IMR-90 (cell line): ENCODE data around the gene ACO1. TPM values are rescaled to one million over a fixed set of nuclear protein-coding genes. Genes with fewer than 3 reads are reported as not detected.

Source experiments
- ATAC-seq: fragments of 200-7000 bp; cut with Tn5 transposase; 2 replicates; pipeline ENCODE4 v1.9.1; 2020; ENCODE audit warnings: low read depth, mild to moderate bottlenecking, moderate library complexity
- BruUV-seq: library from RNA; stranded (reverse); fragments of 400-500 nt; replicated peaks from 2 replicates; lab custom pipeline; 2021; lab: Mats Ljungman, UMichigan
- CTCF ChIA-PET: fragments of 300-600 bp; formaldehyde crosslinking; extraction: SDS; loops from one replicate; lab custom pipeline; 2021; ENCODE audit warnings: antibody characterized with exemption; lab: Yijun Ruan, JAX
- POLR2A ChIA-PET: fragments of 300-600 bp; sonication (Branson Sonifier 250); formaldehyde crosslinking; loops from one replicate; lab custom pipeline; 2022; ENCODE audit warnings: antibody characterized with exemption; ENCODE audit not compliant: unreplicated experiment; lab: Charles Lee
- DNase-seq: peaks from one replicate; pipeline ENCODE4 v3.0.0; 2013
- H2AFZ ChIP-seq: replicated peaks from 2 replicates; pipeline ENCODE3; 2013; ENCODE audit warnings: low read length, mild to moderate bottlenecking; ENCODE audit not compliant: poor library complexity
- H2AK5ac ChIP-seq: 2 replicates; pipeline ENCODE4 v1.6.1; 2013; ENCODE audit warnings: low read depth, low read length, inconsistent platforms
- H2AK9ac ChIP-seq: replicated peaks from 2 replicates; pipeline ENCODE3; 2013; ENCODE audit warnings: mild to moderate bottlenecking, low read depth, low read length, moderate library complexity; ENCODE audit not compliant: poor library complexity
- H2BK120ac ChIP-seq: 2 replicates; pipeline ENCODE4 v1.6.1; 2013; ENCODE audit warnings: low read depth, low read length, inconsistent platforms
- H2BK15ac ChIP-seq: 3 replicates; pipeline ENCODE4 v1.6.1; 2013; ENCODE audit warnings: low read depth, low read length, inconsistent platforms
- H2BK20ac ChIP-seq: 2 replicates; pipeline ENCODE4 v1.6.1; 2013; ENCODE audit warnings: low read depth, mild to moderate bottlenecking, inconsistent platforms, low read length, moderate library complexity
- H2BK5ac ChIP-seq: 2 replicates; pipeline ENCODE4 v1.6.1; 2013; ENCODE audit warnings: mild to moderate bottlenecking, low read depth, low read length, inconsistent platforms; ENCODE audit not compliant: poor library complexity, severe bottlenecking
- H3K14ac ChIP-seq: replicated peaks from 2 replicates; pipeline ENCODE4 v1.6.1; 2013; ENCODE audit warnings: low read depth, low read length, inconsistent platforms
- H3K18ac ChIP-seq: 2 replicates; pipeline ENCODE4 v1.6.1; 2013; ENCODE audit warnings: low read depth, low read length, control low read depth
- H3K23ac ChIP-seq: 2 replicates; pipeline ENCODE4 v1.6.1; 2013; ENCODE audit warnings: low read depth, low read length, inconsistent platforms
- H3K27ac ChIP-seq: 2 replicates; pipeline ENCODE4 v1.5.1; 2013; ENCODE audit warnings: mild to moderate bottlenecking, control low read depth, low read length; ENCODE audit not compliant: insufficient read depth
- H3K27me3 ChIP-seq: 2 replicates; pipeline ENCODE4 v1.6.1; 2013; ENCODE audit warnings: low read length; ENCODE audit not compliant: control insufficient read depth, insufficient read depth
- H3K36me3 ChIP-seq: 2 replicates; pipeline ENCODE4 v1.6.1; 2013; ENCODE audit warnings: low read length, mixed read lengths; ENCODE audit not compliant: control insufficient read depth, insufficient read depth
- H3K4ac ChIP-seq: 2 replicates; pipeline ENCODE4 v1.6.1; 2013; ENCODE audit warnings: low read depth, low read length, inconsistent platforms
- H3K4me1 ChIP-seq: 2 replicates; pipeline ENCODE4 v1.6.1; 2013; ENCODE audit warnings: low read length, mixed read lengths; ENCODE audit not compliant: control insufficient read depth, insufficient read depth
- H3K4me2 ChIP-seq: 2 replicates; pipeline ENCODE4 v1.6.1; 2013; ENCODE audit warnings: low read depth, mild to moderate bottlenecking, control low read depth, low read length, moderate library complexity
- H3K4me3 ChIP-seq: 2 replicates; pipeline ENCODE4 v1.5.1; 2013; ENCODE audit warnings: low read depth, mild to moderate bottlenecking, control low read depth, low read length, moderate library complexity; ENCODE audit not compliant: insufficient read depth
- H3K56ac ChIP-seq: 2 replicates; pipeline ENCODE4 v1.6.1; 2013; ENCODE audit warnings: low read length, inconsistent platforms; ENCODE audit not compliant: insufficient read depth; ENCODE audit errors: extremely low read depth
- H3K79me1 ChIP-seq, 2 experiments: 2 replicates each; pipeline ENCODE4 v1.6.1; 2013; ENCODE audit warnings: low read length in 2 of 2, inconsistent platforms in 1 of 2, low read depth in 1 of 2
- H3K9ac ChIP-seq: 2 replicates; pipeline ENCODE4 v1.6.1; 2013; ENCODE audit warnings: low read depth, low read length, control low read depth
- H3K9me1 ChIP-seq: 2 replicates; pipeline ENCODE4 v1.6.1; 2013; ENCODE audit warnings: low read length, inconsistent platforms; ENCODE audit not compliant: insufficient read depth
- H3K9me3 ChIP-seq: 2 replicates; pipeline ENCODE4 v1.6.1; 2013; ENCODE audit warnings: low read length; ENCODE audit not compliant: control insufficient read depth, insufficient read depth
- H4K20me1 ChIP-seq: 2 replicates; pipeline ENCODE4 v1.6.1; 2013; ENCODE audit warnings: low read length, inconsistent platforms; ENCODE audit not compliant: insufficient read depth
- H4K5ac ChIP-seq: 2 replicates; pipeline ENCODE4 v1.6.1; 2013; ENCODE audit warnings: mild to moderate bottlenecking, low read depth, low read length, control low read depth
- H4K8ac ChIP-seq, 2 experiments: 2 replicates each; pipeline ENCODE4 v1.6.1; 2013; ENCODE audit warnings: low read depth in 2 of 2, low read length in 2 of 2, control low read depth in 1 of 2, inconsistent platforms in 1 of 2
- H4K91ac ChIP-seq: 2 replicates; pipeline ENCODE4 v1.6.1; 2013; ENCODE audit warnings: low read depth, low read length, inconsistent platforms; ENCODE audit not compliant: insufficient read depth
- POLR2A ChIP-seq: IDR thresholded peaks from 2 replicates; pipeline ENCODE4 v1.6.1; 2012; ENCODE audit warnings: mild to moderate bottlenecking, low read depth, low read length
- RCOR1 ChIP-seq: IDR thresholded peaks from 2 replicates; pipeline ENCODE4 v1.6.1; 2012; ENCODE audit warnings: mild to moderate bottlenecking, low read length, improper control_type of control experiment; ENCODE audit not compliant: insufficient replicate concordance
- USF2 ChIP-seq: fragments of 150-350 bp; IDR thresholded peaks from 2 replicates; pipeline ENCODE4 v1.6.1; 2017; ENCODE audit warnings: mild to moderate bottlenecking, antibody characterized with exemption, low read length, low read depth
- WGBS, 2 experiments: methylation state at CpG; one replicate each; pipeline versions ENCODE4 v1.1.5 to v1.1.7; 2013; ENCODE audit warnings: missing lambda C conversion rate in 2 of 2; ENCODE audit not compliant: insufficient read length in 1 of 2; ENCODE audit errors: extremely low coverage in 2 of 2; 5-methylcytosine and 5-hydroxymethylcytosine counted together
- dilution Hi-C: fragments of 300-500 bp; cut with HindIII; formaldehyde crosslinking; loops from one replicate; pipeline ENCODE4 v1.14.3; 2018; ENCODE audit warnings: low sequenced_read_pairs; ENCODE audit not compliant: unreplicated experiment
- in situ Hi-C: fragments of 300-500 bp; cut with MboI; formaldehyde crosslinking; loops from 3 replicates; pipeline ENCODE4 v1.14.3; 2019; ENCODE audit warnings: low sequenced_read_pairs, inconsistent platforms, mixed read lengths
- intact Hi-C: fragments of 100-400 bp; cut with micrococcal nuclease; formaldehyde crosslinking; loops from 2 replicates; pipeline ENCODE4 v1.10.0; 2022
- polyA plus RNA-seq, 3 experiments: library from polyadenylated mRNA; depleted of rRNA; stranded (reverse); fragments of >200 nt; gene quantifications; 2 replicates each; pipeline ENCODE4 v1.2.3, GENCODE V29; 2012; ENCODE audit warnings: low replicate concordance in 1 of 3
- total RNA-seq: library from RNA; depleted of rRNA; stranded (reverse); fragments of >200 nt; gene quantifications from 2 replicates; pipeline ENCODE4 v1.2.3, GENCODE V29; 2012

ACO1 gene
- total and polyA plus RNA-seq, 2 of the 4 experiments (the other 2 are of a cell fraction), result 85.9 to 158 TPM

GRCh38 chr9:32419921-32420320 is 35.5 kb downstream of the ACO1 start:
- no peak overlapping the region for H2AK9ac ChIP-seq
- no peak overlapping the region for H3K4me2 ChIP-seq
- H3K14ac ChIP-seq, result no peak overlapping the region
- CTCF ChIA-PET, result interaction anchor here (1.0 kb wide), 1 partner anchor 41 kb away, joined by 3 read pairs; no protein-coding TSS in a partner anchor
- no peak overlapping the region for H2BK15ac ChIP-seq
- H2BK20ac ChIP-seq, result no peak overlapping the region
- intact Hi-C loops (no loop called here), in situ Hi-C loops (no loop called here), dilution Hi-C loops (no loop called here)
- H3K27ac ChIP-seq, result no peak overlapping the region
- no peak overlapping the region for H3K9ac ChIP-seq
- H2BK5ac ChIP-seq, result no peak overlapping the region
- DNase-seq (peak; percentile 53), ATAC-seq (no peak)
- H3K36me3 ChIP-seq, result peaks cover 66% of the 10 kb centered on the region
- H3K4me1 ChIP-seq, result peaks cover 16% of the 10 kb centered on the region
- WGBS, 2 experiments, result no CpG with 5 or more reads among the region's 2 CpGs
- H3K4ac ChIP-seq, result no peak overlapping the region
- H3K18ac ChIP-seq, result no peak overlapping the region
- no peaks in the 10 kb centered on the region for H3K9me3 ChIP-seq
- no TSS peak for BruUV-seq
- H3K27me3 ChIP-seq, result no peaks in the 10 kb centered on the region
- H2AK5ac ChIP-seq, result no peak overlapping the region
- H3K9me1 ChIP-seq, result peaks cover 23% of the 10 kb centered on the region
- no peak overlapping the region for H4K91ac ChIP-seq
- POLR2A ChIA-PET, result no interaction called here
- H4K8ac ChIP-seq, result no peak overlapping the region
- no peak overlapping the region for H3K56ac ChIP-seq
- H4K20me1 ChIP-seq, result no peaks in the 10 kb centered on the region
- H2BK120ac ChIP-seq, result no peak overlapping the region
- H3K4me3 ChIP-seq, result no peak overlapping the region
- H4K5ac ChIP-seq, result no peak overlapping the region; the same call in 1 of the 2 replicates
- H3K23ac ChIP-seq, result no peak overlapping the region
- peaks cover 15 to 47% of the 10 kb centered on the region in 2 experiments for H3K79me1 ChIP-seq
- TF ChIP-seq USF2 (no peak), POLR2A (no peak), RCOR1 (no peak)
- H2AFZ ChIP-seq, result no peak overlapping the region
